SK-N-SH treated with all-trans-retinoic acid at 6 μM for 48 hours (cell line): ENCODE data around the gene LMCD1.

ENCODE experiments used
- ARNTL ChIP-seq: fragments of 450-650 bp; formaldehyde crosslinking; IDR thresholded peaks from 2 replicates; pipeline ENCODE4 v1.5.0; 2020; ENCODE audit warnings: low read depth, mild to moderate bottlenecking, moderate library complexity, borderline replicate concordance
- CREB5 ChIP-seq: fragments of 250-450 bp; sonication (Bioruptor Pico); IDR thresholded peaks from 2 replicates; pipeline ENCODE4 v1.5.1; 2020; ENCODE audit warnings: low read depth, mild to moderate bottlenecking, moderate library complexity
- CSDC2 ChIP-seq: fragments of 250-450 bp; sonication (Bioruptor Pico); IDR thresholded peaks from 2 replicates; pipeline ENCODE4 v1.5.0; 2020; ENCODE audit warnings: mild to moderate bottlenecking, moderate library complexity
- ESRRG ChIP-seq: fragments of 250-450 bp; sonication (Bioruptor Pico); IDR thresholded peaks from 2 replicates; pipeline ENCODE4 v1.6.1; 2021; ENCODE audit warnings: mild to moderate bottlenecking
- GLIS3 ChIP-seq: fragments of 250-450 bp; sonication (Bioruptor Pico); IDR thresholded peaks from 2 replicates; pipeline ENCODE4 v1.5.0; 2020; ENCODE audit warnings: mild to moderate bottlenecking, moderate library complexity
- PATZ1 ChIP-seq: fragments of 250-450 bp; sonication (Bioruptor Pico); IDR thresholded peaks from 2 replicates; pipeline ENCODE4 v1.8.0; 2020; ENCODE audit warnings: mild to moderate bottlenecking, moderate library complexity, borderline replicate concordance
- POU6F1 ChIP-seq: fragments of 250-450 bp; sonication (Bioruptor Pico); IDR thresholded peaks from 2 replicates; pipeline ENCODE4 v1.8.0; 2021; ENCODE audit warnings: low read depth, mild to moderate bottlenecking, moderate library complexity, borderline replicate concordance
- TCF4 ChIP-seq: fragments of 250-450 bp; sonication (Bioruptor Pico); IDR thresholded peaks from 2 replicates; pipeline ENCODE4 v1.8.0; 2021; ENCODE audit warnings: mild to moderate bottlenecking, moderate library complexity, borderline replicate concordance
- ZFP3 ChIP-seq: fragments of 250-450 bp; sonication (Bioruptor Pico); IDR thresholded peaks from 2 replicates; pipeline ENCODE4 v1.5.0; 2020; ENCODE audit warnings: mild to moderate bottlenecking, moderate library complexity
- ZNF565 ChIP-seq: fragments of 450-650 bp; formaldehyde crosslinking; conservative IDR thresholded peaks from 2 replicates; pipeline ENCODE4 v1.5.0; 2020; ENCODE audit warnings: low read depth, mild to moderate bottlenecking, moderate library complexity
- ZNF8 ChIP-seq: fragments of 450-650 bp; formaldehyde crosslinking; IDR thresholded peaks from 2 replicates; pipeline ENCODE4 v1.5.0; 2020; ENCODE audit warnings: mild to moderate bottlenecking, moderate library complexity

- TF ChIP-seq ESRRG (CRISPR knock-in tag) (no peak), GLIS3 (CRISPR knock-in tag) (no peak), TCF4 (CRISPR knock-in tag) (no peak), ARNTL (CRISPR knock-in tag) (no peak), CSDC2 (CRISPR knock-in tag) (no peak), PATZ1 (CRISPR knock-in tag) (no peak), ZNF8 (CRISPR knock-in tag) (no peak), ZNF565 (CRISPR knock-in tag) (no peak), CREB5 (CRISPR knock-in tag) (no peak), ZFP3 (CRISPR knock-in tag) (no peak), POU6F1 (CRISPR knock-in tag) (no peak)
Observed at GRCh38 chr3:8538913-8539312, 37.3 kb downstream of the LMCD1 start.
